ENCODE measurements around the gene RBKS. TPM values are rescaled to one million over a fixed set of nuclear protein-coding genes. Genes with fewer than 3 reads are reported as not detected.

RBKS gene
- total and polyA plus RNA-seq, 2 donors (not counting 1 experiment from before 2014, with no cell fraction given) = 1.3 to 2.6 TPM

- DNase-seq (ENCODE audit: low read depth in 2 of 2) = no peak
- H3K27me3 ChIP-seq (ENCODE audit: control insufficient read depth, insufficient read depth, low read length) = no peaks in the 10 kb centered on the region
- H3K9me3 ChIP-seq (ENCODE audit: control insufficient read depth, insufficient read depth, low read depth, low read length) = no peaks in the 10 kb centered on the region
- no peaks in the 10 kb centered on the region for H3K36me3 ChIP-seq (ENCODE audit: control insufficient read depth, insufficient read depth, low read length)
- no peak overlapping the region for H2AFZ ChIP-seq (ENCODE audit: low read length)
- no peak overlapping the region for H3K4me2 ChIP-seq (ENCODE audit: extremely low read depth, insufficient read depth, low read length)
- H3K9ac ChIP-seq (ENCODE audit: insufficient read depth, low read length) = no peak overlapping the region
- H3K4me1 ChIP-seq (ENCODE audit: control insufficient read depth, extremely low read depth, insufficient read depth, low read length) = peaks cover 4% of the 10 kb centered on the region
- H3K27ac ChIP-seq (ENCODE audit: insufficient read depth, low read length) = no peak overlapping the region
- H4K20me1 ChIP-seq (ENCODE audit: control insufficient read depth, extremely low read depth, insufficient read depth, low read length) = no peaks in the 10 kb centered on the region
- no peak overlapping the region for H3K4me3 ChIP-seq (replicated peaks in 1 of 4; ENCODE audit: control extremely low read depth in 1 of 4, insufficient read depth in 1 of 4, low read depth in 3 of 4, low read length in 4 of 4)
- TF ChIP-seq, protein P1, sequence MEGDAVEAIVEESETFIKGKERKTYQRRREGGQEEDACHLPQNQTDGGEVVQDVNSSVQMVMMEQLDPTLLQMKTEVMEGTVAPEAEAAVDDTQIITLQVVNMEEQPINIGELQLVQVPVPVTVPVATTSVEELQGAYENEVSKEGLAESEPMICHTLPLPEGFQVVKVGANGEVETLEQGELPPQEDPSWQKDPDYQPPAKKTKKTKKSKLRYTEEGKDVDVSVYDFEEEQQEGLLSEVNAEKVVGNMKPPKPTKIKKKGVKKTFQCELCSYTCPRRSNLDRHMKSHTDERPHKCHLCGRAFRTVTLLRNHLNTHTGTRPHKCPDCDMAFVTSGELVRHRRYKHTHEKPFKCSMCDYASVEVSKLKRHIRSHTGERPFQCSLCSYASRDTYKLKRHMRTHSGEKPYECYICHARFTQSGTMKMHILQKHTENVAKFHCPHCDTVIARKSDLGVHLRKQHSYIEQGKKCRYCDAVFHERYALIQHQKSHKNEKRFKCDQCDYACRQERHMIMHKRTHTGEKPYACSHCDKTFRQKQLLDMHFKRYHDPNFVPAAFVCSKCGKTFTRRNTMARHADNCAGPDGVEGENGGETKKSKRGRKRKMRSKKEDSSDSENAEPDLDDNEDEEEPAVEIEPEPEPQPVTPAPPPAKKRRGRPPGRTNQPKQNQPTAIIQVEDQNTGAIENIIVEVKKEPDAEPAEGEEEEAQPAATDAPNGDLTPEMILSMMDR (conservative IDR thresholded peaks at IDR 0.05 in 1 of 2, IDR thresholded peaks at IDR 0.05 in 1 of 2; ENCODE audit: low read depth in 1 of 2, low read length in 2 of 2) = no peak
- TF ChIP-seq EZH2 (IDR thresholded peaks at IDR 0.05; ENCODE audit: low read length, missing control alignments) = no peak
- H3K79me2 ChIP-seq (ENCODE audit: control insufficient read depth, insufficient read depth, low read length) = no peaks in the 10 kb centered on the region
Measured at GRCh38 chr2:27756091-27756490, 134.1 kb downstream of the RBKS start.

GRCh38 chr2:27754831-27755230 is 135.4 kb downstream of the RBKS start:
- Histone ChIP-seq H3K9me3 (ENCODE audit: control insufficient read depth, insufficient read depth, low read depth, low read length) (no peaks in the 10 kb centered on the region), H3K27ac (ENCODE audit: insufficient read depth, low read length) (no peak overlapping the region), H3K27me3 (ENCODE audit: control insufficient read depth, insufficient read depth, low read length) (no peaks in the 10 kb centered on the region), H3K4me1 (ENCODE audit: control insufficient read depth, extremely low read depth, insufficient read depth, low read length) (peaks cover 3% of the 10 kb centered on the region), H3K9ac (ENCODE audit: insufficient read depth, low read length) (no peak overlapping the region), H4K20me1 (ENCODE audit: control insufficient read depth, extremely low read depth, insufficient read depth, low read length) (no peaks in the 10 kb centered on the region), H3K4me3 (replicated peaks in 1 of 4; ENCODE audit: control extremely low read depth in 1 of 4, insufficient read depth in 1 of 4, low read depth in 3 of 4, low read length in 4 of 4) (no peak overlapping the region), H3K79me2 (ENCODE audit: control insufficient read depth, insufficient read depth, low read length) (no peaks in the 10 kb centered on the region), H3K36me3 (ENCODE audit: control insufficient read depth, insufficient read depth, low read length) (no peaks in the 10 kb centered on the region), H2AFZ (ENCODE audit: low read length) (no peak overlapping the region), H3K4me2 (ENCODE audit: extremely low read depth, insufficient read depth, low read length) (no peak overlapping the region)
- DNase-seq (ENCODE audit: low read depth in 2 of 2) = no peak
- TF ChIP-seq EZH2 (IDR thresholded peaks at IDR 0.05; ENCODE audit: low read length, missing control alignments) = no peak
- TF ChIP-seq, protein P1 (conservative IDR thresholded peaks at IDR 0.05 in 1 of 2, IDR thresholded peaks at IDR 0.05 in 1 of 2; ENCODE audit: low read depth in 1 of 2, low read length in 2 of 2) = no peak

DNA sequence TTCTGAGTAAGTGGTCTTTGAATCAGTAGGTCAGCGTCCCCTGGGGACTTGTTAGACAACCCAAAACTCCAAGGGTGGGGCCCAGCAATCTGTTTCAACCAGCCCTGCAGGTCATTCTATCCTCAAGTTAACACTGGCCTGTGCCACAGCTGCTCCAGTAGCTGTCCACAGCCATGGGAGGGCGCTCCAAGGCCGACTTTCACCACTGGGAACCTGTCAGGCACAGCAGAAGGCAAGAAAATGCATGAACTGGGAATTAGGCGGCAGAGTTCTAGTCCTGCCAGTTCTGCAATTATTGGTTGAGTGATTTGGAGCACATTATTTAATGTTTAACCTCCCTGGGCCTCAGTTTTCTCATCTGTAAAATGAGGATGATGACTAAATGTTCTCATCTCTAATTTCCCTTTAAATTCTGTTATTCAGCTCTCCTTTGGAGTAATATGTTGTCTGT is 136.0 kb downstream of the RBKS start:
- H3K79me2 ChIP-seq (ENCODE audit: control insufficient read depth, insufficient read depth, low read length) = no peaks in the 10 kb centered on the region
- H3K27ac ChIP-seq (ENCODE audit: insufficient read depth, low read length) = no peak overlapping the region
- H2AFZ ChIP-seq (ENCODE audit: low read length) = no peak overlapping the region
- peak; percentile 64 to 82 for DNase-seq (ENCODE audit: low read depth in 2 of 2)
- TF ChIP-seq, protein P1 (conservative IDR thresholded peaks at IDR 0.05 in 1 of 2, IDR thresholded peaks at IDR 0.05 in 1 of 2; ENCODE audit: low read depth in 1 of 2, low read length in 2 of 2) = peak; percentile 91 to 98
- TF ChIP-seq EZH2 (IDR thresholded peaks at IDR 0.05; ENCODE audit: low read length, missing control alignments) = no peak
- no peak overlapping the region for H3K4me2 ChIP-seq (ENCODE audit: extremely low read depth, insufficient read depth, low read length)
- peaks cover 3% of the 10 kb centered on the region for H3K4me1 ChIP-seq (ENCODE audit: control insufficient read depth, extremely low read depth, insufficient read depth, low read length)
- H3K9me3 ChIP-seq (ENCODE audit: control insufficient read depth, insufficient read depth, low read depth, low read length) = no peaks in the 10 kb centered on the region
- no peak overlapping the region for H3K9ac ChIP-seq (ENCODE audit: insufficient read depth, low read length)
- no peaks in the 10 kb centered on the region for H3K27me3 ChIP-seq (ENCODE audit: control insufficient read depth, insufficient read depth, low read length)
- no peaks in the 10 kb centered on the region for H3K36me3 ChIP-seq (ENCODE audit: control insufficient read depth, insufficient read depth, low read length)
- no peaks in the 10 kb centered on the region for H4K20me1 ChIP-seq (ENCODE audit: control insufficient read depth, extremely low read depth, insufficient read depth, low read length)
- H3K4me3 ChIP-seq (replicated peaks in 1 of 4; ENCODE audit: control extremely low read depth in 1 of 4, insufficient read depth in 1 of 4, low read depth in 3 of 4, low read length in 4 of 4) = no peak overlapping the region
